Right ventricle myocardium inferior (tissue), 1 donor: ENCODE results near the gene ECHDC3. TPM values are rescaled to one million over a fixed set of nuclear protein-coding genes. Genes with fewer than 3 reads are reported as not detected.
A peak's percentile ranks its signal among the peaks of the same experiment; 100 is the strongest.
"Not testable (repeated sequence)": the region's sequence is repeated elsewhere in the genome, so short reads cannot be mapped to it uniquely, and the experiment has no call there.

Source experiments
- ATAC-seq: fragments of 200-7000 bp; cut with Tn5 transposase; one replicate; pipeline ENCODE4 v1.9.1; 2020; ENCODE audit warnings: mild to moderate bottlenecking, moderate library complexity
- DNase-seq: peaks from one replicate; pipeline ENCODE4 v3.0.0; 2021; ENCODE audit errors: missing footprints
- intact Hi-C: fragments of 100-400 bp; cut with DNase I; formaldehyde crosslinking; loops from one replicate; pipeline ENCODE4 v1.11.0; 2022
- total RNA-seq: library from RNA; stranded (reverse); fragmentation: NEBNext Ultra II Directional; extraction: Animal tissue kit (Norgen Biotek cat#: 25700); gene quantifications from one replicate; pipeline ENCODE4 v1.2.1, GENCODE V29; 2021
- donor health status: DM: no; HTN: yes; CAD: no; lungs with severe emphysema.

The ECHDC3 gene
- total RNA-seq, 1 donor from 2014 or later, result 101 TPM

DNA sequence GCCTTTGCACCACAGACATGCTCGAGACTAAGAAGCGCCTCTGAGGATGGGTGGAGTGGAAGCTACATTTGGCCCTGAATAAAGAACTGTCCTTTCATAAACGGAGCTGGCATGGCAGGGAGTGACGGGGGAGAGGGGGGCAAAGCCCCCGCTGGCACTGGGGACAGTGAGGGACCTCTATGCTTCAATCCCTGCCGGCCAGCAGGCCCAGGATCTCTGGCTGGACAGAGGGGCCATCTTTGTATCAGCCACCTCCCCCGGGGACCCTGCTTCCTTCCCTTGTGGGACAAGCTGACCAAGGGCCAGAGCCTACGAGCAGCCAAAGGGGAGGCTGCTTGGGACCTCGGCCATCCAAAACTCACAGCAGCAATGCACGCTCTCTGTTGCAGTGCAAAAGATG lies 28.2 kb upstream of the ECHDC3 start:
- intact Hi-C loops, result no loop called here
- no peak for DNase-seq
- no peak for ATAC-seq

DNA sequence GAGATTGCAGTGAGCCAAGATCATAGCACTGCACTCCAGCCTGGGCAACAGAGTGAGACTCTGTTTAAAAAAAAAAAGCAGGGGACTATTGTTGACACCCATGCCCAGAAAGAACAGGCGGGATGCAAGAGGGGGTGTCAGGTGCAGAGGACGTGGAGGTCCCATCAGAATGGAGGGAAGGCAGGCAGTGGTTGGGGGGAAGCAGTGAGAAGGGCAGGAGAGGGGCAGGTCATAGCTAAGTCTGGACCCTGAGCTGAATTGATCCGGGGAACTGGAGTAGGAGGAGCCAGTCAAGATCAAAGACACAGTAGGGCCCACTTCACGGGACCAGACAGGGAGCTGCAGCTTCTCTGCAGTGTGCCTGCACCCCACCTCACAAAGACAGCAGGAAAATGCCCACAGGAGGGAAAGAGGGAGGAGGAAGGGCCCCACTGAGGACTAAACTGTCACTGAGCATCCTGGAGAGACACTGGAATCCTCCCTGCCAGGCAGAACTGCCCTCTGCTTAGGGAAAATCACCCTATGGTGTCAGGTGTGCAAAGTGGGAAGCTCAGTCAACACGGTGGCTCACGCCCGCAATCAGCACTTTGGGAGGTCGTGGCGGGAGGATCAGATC lies 27.3 kb upstream of the ECHDC3 start:
- intact Hi-C loops, result no loop called here
- ATAC-seq (no peak), DNase-seq (no peak)

DNA sequence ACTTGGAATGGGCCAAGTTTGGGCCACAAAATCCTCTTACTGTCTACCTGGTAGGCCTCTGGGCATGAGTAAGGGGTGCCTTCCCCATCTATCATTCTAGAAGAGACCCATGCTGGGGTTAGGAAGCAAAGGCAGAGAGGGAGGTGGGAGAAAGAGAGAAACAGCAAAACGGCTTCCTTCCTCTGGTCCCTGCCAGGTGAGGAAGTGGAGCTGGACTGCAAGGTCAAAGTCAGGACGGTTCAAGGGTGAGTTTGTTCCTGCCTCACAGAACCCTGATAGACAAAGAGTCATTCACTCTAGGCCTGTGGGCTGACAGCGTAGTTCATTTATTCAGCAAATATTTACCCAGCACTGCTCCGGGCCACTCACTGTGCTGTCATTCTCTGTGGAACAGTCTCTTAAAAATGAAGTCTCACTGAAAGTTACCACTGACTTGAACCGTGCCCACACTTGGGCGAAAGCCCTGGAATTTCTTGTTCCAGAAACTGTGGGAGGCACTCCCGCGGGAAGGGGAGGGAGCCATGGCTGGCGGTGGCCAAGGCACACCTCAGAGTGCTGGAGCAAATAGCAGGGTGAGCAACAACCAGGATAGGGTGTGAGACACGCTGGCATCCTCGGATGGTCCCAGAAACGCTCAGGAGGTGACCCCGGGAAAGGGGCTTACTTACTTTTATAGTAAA lies 26.2 kb upstream of the ECHDC3 start:
- no peak for DNase-seq
- intact Hi-C loops, result no loop called here
- ATAC-seq, result no peak

DNA sequence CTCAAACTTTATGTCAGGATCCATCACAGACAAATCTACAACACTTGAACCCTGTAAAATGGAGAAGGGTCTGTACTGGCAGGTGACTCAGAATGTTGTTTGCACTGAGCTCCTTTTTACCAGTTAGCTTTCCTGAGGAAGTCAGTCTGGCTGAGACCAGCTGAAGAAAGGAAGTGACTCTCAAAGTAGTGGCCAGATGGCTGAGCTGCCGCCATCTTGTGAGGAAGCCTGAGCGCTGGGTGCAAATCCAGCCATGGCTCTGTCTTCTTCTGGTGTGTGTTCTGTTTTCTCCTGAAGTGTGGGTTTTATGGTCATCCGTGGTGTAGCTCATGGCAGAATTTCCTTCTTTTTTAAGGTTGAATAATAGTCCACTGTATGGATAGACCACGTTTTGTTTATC lies 25.5 kb upstream of the ECHDC3 start:
- DNase-seq, result no peak
- intact Hi-C loops, result no loop called here
- no peak for ATAC-seq

DNA sequence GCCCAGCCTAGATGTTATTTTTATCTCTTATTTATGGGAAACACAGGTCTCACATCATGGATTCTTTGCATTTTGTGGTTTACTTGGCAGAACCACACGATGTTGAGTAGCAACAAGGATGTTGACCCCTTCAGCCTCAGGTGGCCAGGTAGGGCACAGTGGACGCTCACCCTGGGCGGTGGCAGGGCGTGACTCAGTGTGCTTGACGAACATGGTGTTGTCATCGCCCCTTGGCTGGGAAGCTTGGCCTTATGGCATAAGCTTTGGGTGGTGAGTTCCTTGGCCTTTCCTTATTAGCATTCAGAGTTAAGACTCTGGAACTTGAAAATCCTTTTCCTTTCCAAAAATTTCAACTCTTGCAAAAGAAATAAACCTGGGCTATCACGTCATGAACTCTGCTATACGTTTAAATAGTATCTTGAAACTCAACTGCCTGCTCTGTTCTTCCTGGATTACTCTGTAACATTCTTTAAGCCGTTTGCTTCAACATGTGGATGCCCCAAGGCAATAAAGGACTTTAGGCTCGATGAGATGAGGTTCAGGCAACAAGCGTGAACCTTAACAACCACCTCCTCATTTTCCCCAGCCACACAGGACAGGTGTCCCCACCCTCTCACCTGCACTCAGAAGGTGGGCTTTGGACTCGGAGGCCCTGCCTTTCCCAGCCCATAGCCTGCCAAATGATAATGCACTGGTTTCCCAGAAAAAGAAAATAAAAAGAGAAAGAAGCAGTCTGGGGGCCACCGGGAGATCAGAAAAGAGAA lies 22.5 kb upstream of the ECHDC3 start:
- no peak for ATAC-seq
- intact Hi-C loops, result no loop called here

DNA sequence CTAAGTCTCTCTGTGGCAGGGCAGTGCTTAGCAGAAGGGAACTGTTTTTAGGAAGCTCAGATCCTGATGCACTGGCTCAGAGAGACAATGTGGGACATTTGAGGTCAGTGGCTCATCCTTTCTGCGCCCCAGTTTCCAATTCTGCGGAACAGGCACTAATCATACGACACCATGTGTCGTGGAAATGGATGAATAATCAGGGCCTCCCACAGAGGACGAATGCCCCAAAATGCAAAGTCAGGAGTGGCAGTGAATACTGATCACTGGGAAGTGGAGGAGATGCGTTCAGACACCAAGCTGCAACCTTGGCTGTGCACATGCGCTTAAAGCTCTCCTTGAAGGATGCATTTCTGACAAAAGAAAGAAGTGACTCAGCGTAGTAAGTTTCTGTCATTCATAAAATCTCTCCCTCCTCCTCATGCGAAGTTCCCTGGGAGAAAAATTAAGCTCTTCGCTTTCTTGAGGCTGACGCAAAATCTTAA lies 21.9 kb upstream of the ECHDC3 start:
- DNase-seq, result no peak
- intact Hi-C loops, result no loop called here
- ATAC-seq, result no peak

More for the DNA sequence above, 22.5 kb upstream of the ECHDC3 start:
- DNase-seq, result no peak

DNA sequence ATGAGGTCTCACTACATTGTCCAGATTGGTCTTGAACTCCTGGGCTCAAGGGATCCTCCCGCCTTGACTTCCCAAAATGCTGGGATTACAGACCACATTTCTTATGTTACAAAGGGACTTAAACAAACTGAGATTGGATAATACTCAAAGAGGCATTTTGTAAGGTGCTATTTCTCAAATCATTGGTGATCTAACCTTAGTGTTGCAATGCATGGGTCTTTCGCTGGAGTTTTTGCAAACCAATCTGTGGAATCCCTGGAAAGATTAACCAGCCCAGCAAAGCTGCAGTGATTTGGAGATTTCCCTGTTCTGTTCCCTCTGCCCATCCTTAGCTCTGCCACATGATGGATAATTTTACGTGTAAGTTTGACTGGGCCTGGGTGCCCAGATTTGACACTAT lies 20.4 kb upstream of the ECHDC3 start:
- intact Hi-C loops, result no loop called here
- no peak for ATAC-seq

DNA sequence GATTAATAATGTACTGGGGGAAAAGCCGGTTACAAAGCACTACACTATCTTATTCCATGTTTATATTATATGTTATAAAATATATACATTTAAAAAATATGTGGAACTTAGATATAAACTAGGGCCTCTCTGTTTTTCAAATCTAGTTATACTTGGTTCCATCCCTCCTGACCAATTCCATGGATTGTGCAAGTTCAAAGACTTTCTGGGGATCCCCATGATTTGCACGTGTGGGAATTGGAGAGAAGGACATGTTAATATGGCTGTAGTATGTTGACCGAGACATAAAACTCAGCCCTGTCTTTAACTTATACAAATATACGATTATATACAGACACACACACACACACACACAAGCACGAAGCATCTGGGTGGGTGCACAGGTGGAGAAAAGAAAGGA lies 18.8 kb upstream of the ECHDC3 start:
- no peak for DNase-seq
- intact Hi-C loops, result no loop called here
- ATAC-seq, result no peak

More for the DNA sequence above, 20.4 kb upstream of the ECHDC3 start:
- no peak for DNase-seq

DNA sequence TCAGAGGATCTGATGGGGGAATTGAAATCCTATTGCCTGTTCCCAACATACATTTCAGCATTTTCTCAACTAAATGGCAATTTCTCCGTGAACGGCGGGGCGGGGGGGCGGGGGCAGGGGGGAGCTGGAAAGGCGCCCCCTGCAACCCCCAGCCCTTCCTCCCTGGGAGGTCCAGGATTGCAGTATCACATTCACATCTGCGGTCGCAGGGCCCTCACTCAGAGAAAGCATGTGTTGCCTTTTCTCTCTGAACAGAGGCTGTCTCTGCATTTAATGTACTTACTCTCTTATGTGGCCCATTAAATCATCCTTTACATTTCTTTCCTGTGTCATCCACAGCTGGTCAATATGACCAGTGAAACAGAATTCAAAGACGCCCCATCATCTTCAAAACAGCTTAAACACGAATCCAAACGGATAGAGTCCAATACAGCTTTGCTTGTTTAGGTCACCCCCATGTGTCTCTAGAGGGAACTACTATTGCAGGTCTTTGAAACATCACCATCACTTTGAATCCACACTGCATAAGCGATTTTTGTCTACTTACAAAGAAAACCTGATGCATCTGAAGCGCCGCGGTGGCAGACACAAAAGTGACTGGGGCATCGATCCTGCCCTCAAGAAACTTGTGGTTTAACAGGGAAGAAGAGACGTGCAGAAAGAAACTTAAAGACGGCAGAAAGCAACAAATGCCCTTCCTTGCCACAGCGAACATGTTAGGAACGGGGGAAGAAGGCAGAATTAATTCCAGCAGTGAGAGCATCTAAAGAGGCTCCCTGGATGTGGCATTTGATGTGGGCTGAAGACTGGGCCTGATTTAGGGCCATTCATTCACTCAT lies 17.0 kb upstream of the ECHDC3 start:
- DNase-seq (no peak), ATAC-seq (peak; percentile 75)
- intact Hi-C loops, result loop anchor here (1.0 kb wide), 1 partner anchor 210 kb away; no protein-coding TSS in a partner anchor

DNA sequence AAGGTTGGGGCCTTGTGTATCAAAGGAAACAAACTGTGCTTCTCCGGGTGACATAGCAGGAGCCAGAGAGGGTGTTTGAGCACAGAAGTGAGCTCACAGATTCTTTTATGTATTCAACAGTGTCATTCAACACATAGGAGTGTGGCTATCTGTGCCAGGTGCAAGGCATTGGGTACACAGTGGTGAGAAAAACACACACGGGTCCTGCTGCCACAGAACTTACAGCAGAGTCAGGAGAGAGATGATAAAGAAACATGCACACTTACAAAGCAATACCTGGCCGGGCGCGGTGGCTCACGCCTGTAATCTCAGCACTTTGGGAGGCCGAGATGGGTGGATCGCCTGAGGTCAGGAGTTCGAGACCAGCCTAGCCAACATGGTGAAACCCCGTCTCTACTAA lies 16.3 kb upstream of the ECHDC3 start:
- DNase-seq (no peak), ATAC-seq (no peak)
- intact Hi-C loops, result loop anchor here (1.0 kb wide), 2 partner anchors 208 to 211 kb away; no protein-coding TSS in a partner anchor

DNA sequence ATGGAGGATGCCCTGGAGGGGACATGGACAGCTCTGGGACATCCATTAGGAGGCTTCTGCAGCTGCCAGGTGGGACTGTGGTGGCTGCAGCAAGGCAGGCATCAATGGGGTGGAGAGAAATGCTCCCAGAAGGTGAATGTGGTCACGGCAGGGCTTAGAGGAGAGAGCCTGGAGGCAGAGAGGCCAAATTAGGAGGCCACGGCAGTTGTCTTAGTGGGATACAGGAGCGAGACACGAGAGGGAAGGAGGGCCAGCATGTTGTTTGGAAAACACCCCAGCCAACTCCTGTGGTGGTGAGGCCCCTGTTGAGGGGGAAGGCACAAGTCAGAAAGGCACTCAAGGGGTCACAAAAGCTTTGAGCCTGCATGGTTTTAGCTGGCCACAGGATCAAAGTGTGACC lies 14.6 kb upstream of the ECHDC3 start:
- DNase-seq (no peak), ATAC-seq (no peak)
- intact Hi-C loops, result no loop called here

DNA sequence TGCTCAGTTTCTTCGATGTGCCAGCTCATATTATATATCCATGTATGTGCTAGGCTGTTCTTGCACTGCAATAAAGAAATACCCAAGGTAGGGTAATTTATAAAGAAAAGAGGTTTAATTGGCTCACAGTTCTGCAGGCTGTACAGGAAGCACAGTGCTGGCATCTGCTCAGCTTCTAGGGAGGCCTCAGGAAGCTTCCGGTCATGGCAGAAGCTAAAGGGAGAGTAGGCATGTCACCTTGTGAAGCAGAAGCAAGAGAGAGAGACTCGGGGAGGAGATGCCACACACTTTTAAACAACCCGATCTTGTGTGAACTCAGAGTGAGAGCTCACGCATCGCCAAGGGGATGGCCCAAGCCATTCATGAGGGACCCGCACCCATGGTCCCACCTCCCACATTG lies 13.8 kb upstream of the ECHDC3 start:
- intact Hi-C loops, result no loop called here
- no peak for DNase-seq
- ATAC-seq, result no peak

DNA sequence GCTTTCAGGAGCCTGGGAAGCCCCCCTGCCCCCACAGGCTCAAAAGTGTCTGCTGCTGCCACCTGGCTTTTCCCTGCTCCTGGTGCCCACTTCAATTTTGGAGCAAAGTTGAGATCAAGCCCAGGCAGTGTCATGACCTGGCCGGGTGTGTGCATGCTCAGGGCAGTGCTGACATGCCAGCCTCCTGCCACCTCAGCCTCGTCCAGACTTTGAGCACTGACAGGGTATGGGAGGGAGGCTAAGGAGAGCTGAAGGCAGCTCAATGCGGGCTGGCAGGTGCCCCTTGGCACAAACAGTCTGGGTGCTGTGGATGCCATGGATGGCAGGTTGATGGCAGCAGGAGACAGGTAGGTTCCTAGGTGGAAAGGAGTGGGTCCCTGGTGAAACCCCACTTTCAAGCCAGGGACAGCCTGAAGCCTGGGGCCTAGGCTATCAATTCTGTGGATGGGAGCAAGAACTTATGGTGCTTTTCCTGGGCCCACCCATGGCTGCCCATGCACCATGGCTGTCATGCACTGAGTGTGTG lies 12.3 kb upstream of the ECHDC3 start:
- ATAC-seq (no peak), DNase-seq (no peak)
- intact Hi-C loops, result no loop called here

DNA sequence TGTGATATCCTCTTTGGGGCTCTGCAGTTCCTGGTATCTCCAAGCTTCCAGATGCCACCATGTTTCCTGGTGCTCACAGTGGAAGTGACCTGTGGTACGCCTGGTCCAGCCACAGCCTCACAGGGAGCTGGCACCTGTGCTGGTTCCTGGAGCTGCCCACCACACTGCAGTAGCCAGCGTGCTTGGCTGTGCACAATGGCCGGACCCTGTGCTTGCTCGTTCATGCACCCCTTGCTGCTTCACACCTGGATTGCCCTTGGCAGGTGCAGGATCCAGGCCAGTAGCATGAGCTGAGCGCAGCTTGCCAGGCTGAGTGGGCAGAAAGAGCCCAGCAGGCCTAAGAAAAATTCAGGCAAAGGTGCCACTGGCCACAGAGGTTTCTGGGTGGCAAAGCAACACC lies 11.4 kb upstream of the ECHDC3 start:
- DNase-seq, result no peak
- intact Hi-C loops, result no loop called here
- ATAC-seq, result no peak

DNA sequence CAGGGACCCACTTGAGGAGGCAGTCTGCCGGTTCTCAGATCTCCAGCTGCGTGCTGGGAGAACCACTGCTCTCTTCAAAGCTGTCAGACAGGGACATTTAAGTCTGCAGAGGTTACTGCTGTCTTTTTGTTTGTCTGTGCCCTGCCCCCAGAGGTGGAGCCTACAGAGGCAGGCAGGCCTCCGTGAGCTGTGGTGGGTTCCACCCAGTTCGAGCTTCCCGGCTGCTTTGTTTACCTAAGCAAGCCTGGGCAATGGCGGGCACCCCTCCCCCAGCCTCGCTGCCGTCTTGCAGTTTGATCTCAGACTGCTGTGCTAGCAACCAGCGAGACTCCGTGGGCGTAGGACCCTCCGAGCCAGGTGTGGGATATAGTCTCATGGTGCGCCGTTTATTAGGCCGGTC lies 5.4 kb upstream of the ECHDC3 start:
- ATAC-seq, intact Hi-C loops, DNase-seq: not testable (repeated sequence)

DNA sequence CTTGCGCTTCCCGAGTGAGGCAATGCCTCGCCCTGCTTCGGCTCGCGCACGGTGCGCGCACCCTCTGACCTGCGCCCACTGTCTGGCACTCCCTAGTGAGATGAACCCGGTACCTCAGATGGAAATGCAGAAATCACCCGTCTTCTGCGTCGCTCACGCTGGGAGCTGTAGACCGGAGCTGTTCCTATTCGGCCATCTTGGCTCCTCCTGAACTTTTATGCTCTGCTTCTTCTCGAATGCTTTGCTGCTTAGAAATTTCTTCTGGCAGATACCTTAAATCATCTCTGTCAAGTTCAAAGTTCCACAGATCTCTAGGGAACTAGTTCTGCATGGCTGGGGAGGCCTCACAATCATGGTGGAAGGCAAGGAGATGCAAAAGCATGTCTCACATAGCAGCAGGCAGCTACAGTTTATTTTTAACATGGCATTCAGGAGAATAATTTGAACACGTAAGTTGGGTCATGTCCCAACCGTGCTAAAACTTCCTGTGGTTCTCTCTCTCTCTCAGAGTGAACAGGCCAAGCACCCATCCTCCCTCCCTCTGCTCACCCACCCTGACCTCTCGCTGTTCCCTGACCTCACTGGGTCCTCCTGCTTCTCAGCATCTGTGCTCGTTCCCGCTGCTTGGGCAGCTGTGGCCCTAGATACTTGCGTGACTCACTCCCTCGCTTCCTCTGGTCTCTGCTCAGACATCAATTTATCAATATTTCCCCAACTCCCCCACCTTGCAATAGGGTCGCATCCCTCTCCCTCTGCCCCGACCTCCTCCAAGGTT lies 4.7 kb upstream of the ECHDC3 start:
- intact Hi-C loops, DNase-seq: not testable (repeated sequence)
- ATAC-seq, result peak; percentile 38

DNA sequence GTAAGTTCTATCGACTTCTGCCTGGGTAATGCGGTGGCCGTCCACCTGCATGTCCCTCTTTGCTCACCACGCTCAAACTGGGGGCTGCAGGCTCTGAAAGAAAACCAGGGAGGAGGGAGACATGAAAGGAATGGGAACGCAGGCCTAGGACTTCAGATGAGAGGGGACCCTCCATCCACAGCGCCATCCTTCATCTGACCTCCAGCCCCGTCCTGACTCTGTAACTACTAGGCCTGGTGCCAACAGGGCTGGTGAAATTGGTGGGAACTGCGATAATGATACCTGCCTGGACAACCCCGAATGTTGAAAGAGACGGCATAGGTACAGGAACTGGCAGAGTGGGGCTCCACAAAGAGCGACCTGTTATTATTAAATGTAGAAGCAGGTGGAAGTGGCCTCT lies 1.3 kb upstream of the ECHDC3 start:
- DNase-seq (no peak), ATAC-seq (no peak)
- intact Hi-C loops, result loop anchor here (5.0 kb wide), 2 partner anchors 129 to 224 kb away; partner anchors contain the start of gene USP6NL

DNA sequence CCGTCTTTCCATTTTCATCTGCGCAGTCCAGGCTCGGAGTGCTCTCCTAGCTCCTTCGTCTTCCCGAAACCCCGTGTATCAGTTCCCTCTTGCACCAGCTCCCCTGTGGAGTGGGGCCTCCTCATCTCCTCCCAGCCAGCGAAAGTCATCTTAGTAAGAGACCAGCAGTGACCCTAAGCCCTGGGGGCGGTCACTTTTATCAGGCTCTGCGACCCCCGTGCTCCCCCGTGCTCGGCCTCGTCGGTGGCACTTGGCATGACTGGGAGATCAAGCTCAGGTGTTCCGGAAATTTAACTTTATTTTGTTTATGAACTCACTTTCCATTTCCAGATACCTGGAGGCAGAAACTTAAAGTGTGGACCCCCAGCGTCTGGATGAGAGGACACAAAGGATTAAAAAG lies 574 bp upstream of the ECHDC3 start:
- ATAC-seq (no peak), DNase-seq (no peak)
- intact Hi-C loops, result loop anchor here (5.0 kb wide), 2 partner anchors 129 to 224 kb away; partner anchors contain the start of gene USP6NL
